HG03432 (cell line): ENCODE measurements around the gene RFTN1.
"Not testable (repeated sequence)": the region's sequence is repeated elsewhere in the genome, so short reads cannot be mapped to it uniquely, and the experiment has no call there.

Experiments used
- ATAC-seq: cut with Tn5 transposase; IDR thresholded peaks from one replicate; pipeline ENCODE4 v1.9.1; 2021; ENCODE audit warnings: mild to moderate bottlenecking, moderate library complexity; ENCODE audit not compliant: unreplicated experiment

Gene RFTN1

GRCh38 chr3:16508243-16508578, 5.3 kb downstream of the RFTN1 start:
- ATAC-seq = no peak

GRCh38 chr3:16507578-16508242, 5.8 kb downstream of the RFTN1 start:
- ATAC-seq = no peak

DNA sequence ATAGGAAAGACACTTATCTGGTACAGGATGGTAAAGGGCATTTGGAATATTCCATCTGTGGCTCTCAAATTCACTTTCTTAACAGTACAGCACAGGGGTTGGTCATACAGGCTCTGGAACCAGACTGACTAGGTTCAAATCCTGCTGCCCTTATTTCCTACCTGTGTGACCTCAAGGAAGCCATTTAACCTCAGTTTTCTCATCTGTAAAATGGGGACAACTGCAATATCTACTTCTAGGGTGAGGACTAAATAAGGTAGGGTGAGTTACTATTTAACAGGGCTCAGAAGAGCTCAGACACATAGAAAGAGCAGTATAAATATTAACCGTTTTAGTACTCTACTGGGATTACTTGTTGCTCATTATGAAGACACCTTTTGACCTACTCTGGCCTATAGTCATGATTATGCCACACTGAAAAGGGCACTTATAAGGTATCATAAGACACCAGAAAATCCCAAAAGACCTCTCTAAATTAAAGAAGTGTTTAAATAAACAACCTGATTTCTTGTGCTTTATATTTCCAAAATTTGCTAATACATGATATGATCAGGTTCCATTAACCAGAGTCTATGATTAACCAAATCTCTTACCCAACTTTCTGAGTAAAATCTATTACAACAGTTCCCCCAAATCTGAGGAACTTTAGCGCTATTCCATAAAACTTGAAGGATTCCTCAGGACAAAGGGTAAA, 6.5 kb downstream of the RFTN1 start:
- ATAC-seq = no peak

- no peak for ATAC-seq
These were observed 7.0 kb downstream of the RFTN1 start for GRCh38 chr3:16506451-16506850.

DNA sequence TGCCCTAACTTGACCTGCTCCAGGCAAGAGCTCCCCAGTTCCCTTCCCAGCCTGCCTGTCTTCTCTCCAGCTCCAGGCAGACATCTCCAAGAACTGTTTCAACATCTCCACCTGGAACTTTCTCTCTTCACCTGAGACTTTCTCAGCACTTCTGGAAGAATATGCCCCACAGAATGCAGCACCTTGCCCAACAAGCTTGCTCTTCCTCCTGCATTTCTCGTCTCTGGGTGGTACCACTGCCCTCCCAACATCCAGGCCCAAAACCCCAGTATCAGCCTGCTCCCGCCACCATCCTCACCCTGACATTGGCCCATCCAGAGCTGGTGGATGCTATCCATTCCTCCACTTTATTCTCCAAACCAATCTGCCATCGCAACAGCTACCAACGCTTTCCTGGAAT, 8.8 kb downstream of the RFTN1 start:
- ATAC-seq = no peak

DNA sequence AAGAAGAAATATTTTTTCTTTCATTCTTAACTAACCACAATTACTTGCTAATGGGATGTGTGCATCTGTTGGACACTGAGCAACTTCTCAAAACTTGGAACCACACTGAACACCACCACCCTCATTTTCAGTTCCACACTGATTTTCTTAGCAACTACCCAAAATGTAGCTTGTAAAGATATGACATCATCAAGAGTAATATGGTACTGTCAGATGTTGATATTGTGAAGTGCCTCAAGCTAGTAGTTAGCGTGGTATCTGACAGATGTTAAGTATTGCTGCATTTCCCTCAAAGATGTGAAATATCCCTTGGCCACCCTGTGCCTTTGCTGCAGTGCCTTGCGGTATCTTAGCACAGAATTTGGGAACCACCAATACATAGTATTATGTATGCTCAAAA, 9.3 kb downstream of the RFTN1 start:
- ATAC-seq = peak; percentile 86

GRCh38 chr3:16503191-16503776, 10.2 kb downstream of the RFTN1 start:
- no peak for ATAC-seq

GRCh38 chr3:16502347-16502908, 11.1 kb downstream of the RFTN1 start:
- no peak for ATAC-seq

GRCh38 chr3:16501376-16501775, 12.1 kb downstream of the RFTN1 start:
- ATAC-seq = no peak

DNA sequence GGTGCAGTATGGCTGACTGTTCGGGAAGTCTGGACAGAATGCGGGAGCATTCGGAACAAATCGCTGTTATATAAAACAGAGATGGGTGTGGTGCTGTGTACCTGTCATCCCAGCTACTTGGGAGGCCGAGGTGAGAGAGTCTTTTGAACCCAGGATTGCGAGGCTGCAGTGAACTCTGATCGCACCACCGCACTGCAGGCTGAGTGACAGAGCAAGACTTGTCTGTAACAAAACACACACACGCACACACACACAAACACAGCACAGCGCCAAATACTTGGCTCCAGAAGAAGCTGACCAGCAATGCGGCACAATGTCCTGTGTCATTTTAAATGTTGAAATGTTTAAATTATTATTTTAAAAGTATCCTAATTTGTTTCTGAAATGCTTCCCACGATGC, 12.6 kb downstream of the RFTN1 start:
- no peak for ATAC-seq

DNA sequence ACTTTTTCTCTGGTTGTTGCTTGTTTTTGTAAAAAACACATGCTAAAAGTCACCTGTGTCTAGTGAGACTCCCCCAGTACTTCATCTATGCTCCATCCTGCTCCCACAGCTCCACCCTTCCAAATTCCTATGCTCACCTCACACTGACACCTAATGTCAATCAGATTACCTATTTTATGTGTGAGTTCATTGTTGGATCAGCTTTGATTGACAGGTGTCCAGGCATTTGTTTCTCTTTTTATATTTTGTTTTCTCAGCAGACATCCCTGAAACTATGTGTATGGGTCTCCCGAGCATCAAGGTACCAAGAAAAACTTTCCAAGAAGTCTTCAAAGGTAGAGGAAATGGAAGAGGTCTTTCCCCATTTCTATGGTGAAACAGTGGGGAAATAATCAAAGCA, 13.4 kb downstream of the RFTN1 start:
- no peak for ATAC-seq

DNA sequence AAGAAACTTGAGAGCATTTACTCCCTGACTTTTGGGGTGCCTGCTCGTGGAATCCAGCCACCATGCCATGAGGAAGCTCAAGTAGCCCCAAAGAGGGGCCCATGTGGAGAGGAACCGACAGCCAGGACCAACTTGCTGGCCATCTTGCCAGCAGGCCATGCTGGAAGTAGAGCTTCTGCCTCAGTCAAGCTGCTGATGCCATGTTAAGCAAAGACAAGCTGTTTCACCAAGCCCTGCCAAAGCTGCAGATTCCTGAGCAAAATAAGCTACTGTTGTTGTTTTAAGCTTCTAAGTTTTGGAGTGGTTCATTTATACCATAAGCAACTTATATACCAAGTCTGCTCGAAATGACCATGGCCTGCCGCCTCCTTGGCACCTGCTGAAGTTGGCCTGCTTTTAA, 14.1 kb downstream of the RFTN1 start:
- ATAC-seq = no peak

- no peak for ATAC-seq
These were observed 15.2 kb downstream of the RFTN1 start for GRCh38 chr3:16498130-16498890.

- ATAC-seq = peak; percentile 82
These were observed 16.9 kb downstream of the RFTN1 start for GRCh38 chr3:16496408-16497222.

GRCh38 chr3:16496008-16496407, 17.5 kb downstream of the RFTN1 start:
- peak; percentile 31 for ATAC-seq

DNA sequence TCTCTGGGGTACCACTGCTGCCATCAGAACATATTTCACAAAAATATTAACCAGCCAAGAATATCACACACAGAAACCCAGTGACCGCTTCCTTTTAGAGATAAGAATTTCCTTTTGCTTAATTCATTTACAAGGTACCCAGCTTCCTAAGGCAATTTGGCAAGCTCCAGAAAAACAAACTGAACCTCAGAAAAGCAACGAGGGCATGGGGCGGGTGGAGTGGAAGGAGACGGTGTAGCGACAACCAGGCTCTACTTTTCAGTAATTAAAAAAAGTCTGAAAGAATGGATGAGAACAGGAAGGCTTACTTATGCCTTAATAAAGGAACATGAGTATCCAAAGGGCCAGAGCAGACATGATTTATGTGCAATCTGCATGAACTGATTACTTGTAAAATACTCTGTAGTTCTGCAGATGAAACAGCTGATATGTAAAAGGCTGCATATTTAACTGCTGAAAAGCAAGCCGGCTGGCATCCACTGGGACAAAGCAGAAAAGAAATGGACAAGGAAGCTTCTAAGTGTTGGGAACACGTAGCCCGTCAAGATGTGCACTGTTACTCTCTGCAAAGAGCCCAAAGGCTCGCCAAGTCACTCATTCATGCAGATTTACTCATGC, 18.6 kb downstream of the RFTN1 start:
- no peak for ATAC-seq

- no peak for ATAC-seq
These were observed 19.4 kb downstream of the RFTN1 start for GRCh38 chr3:16494094-16494493.

- ATAC-seq = no peak
These were observed 23.4 kb downstream of the RFTN1 start for GRCh38 chr3:16490062-16490619.

GRCh38 chr3:16489326-16490061, 24.0 kb downstream of the RFTN1 start:
- not testable (repeated sequence) for ATAC-seq
